Endothelial cell of umbilical vein (primary cell): ENCODE measurements around the gene LACTB.

Experiments used
- EZH2 ChIP-seq: IDR thresholded peaks from 2 replicates; pipeline ENCODE4 v1.6.1; 2012; ENCODE audit warnings: borderline replicate concordance, low read depth, mild to moderate bottlenecking, moderate library complexity, low read length, inconsistent platforms; ENCODE audit not compliant: severe bottlenecking
- FOS ChIP-seq: IDR thresholded peaks from 2 replicates; pipeline ENCODE4 v1.6.1; 2011; ENCODE audit warnings: mild to moderate bottlenecking, low read length, moderate library complexity, borderline replicate concordance; ENCODE audit not compliant: insufficient read depth
- GATA2 ChIP-seq: IDR thresholded peaks from 2 replicates; pipeline ENCODE4 v1.7.0; 2011; ENCODE audit warnings: low read depth, mild to moderate bottlenecking, moderate library complexity, mixed read lengths, low read length; ENCODE audit not compliant: insufficient read length, insufficient read depth
- POLR2A ChIP-seq: IDR thresholded peaks from 2 replicates; pipeline ENCODE4 v1.6.1; 2012; ENCODE audit warnings: low read depth, mild to moderate bottlenecking, control low read depth, low read length
- POLR2AphosphoS5 ChIP-seq: IDR thresholded peaks from 2 replicates; pipeline ENCODE4 v1.6.1; 2012; ENCODE audit warnings: low read depth, mild to moderate bottlenecking, control low read depth, low read length, moderate library complexity; ENCODE audit not compliant: insufficient read depth
- TF ChIP-seq, protein P1 (sequence below), 2 donors: IDR thresholded peaks; 1 replicate in 1 of 2; 2 replicates in 1 of 2; pipeline ENCODE4 v1.5.1; 2011; ENCODE audit warnings: low read length in 2 of 2, mild to moderate bottlenecking in 2 of 2, moderate library complexity in 2 of 2, control low read depth in 1 of 2, inconsistent platforms in 1 of 2, low read depth in 1 of 2; ENCODE audit not compliant: insufficient read depth in 1 of 2; ENCODE audit errors: extremely low read depth in 1 of 2
- TF ChIP-seq, protein P2 (sequence below): IDR thresholded peaks from 2 replicates; pipeline ENCODE4 v1.6.1; 2011; ENCODE audit not compliant: insufficient read depth, insufficient read length

DNA sequence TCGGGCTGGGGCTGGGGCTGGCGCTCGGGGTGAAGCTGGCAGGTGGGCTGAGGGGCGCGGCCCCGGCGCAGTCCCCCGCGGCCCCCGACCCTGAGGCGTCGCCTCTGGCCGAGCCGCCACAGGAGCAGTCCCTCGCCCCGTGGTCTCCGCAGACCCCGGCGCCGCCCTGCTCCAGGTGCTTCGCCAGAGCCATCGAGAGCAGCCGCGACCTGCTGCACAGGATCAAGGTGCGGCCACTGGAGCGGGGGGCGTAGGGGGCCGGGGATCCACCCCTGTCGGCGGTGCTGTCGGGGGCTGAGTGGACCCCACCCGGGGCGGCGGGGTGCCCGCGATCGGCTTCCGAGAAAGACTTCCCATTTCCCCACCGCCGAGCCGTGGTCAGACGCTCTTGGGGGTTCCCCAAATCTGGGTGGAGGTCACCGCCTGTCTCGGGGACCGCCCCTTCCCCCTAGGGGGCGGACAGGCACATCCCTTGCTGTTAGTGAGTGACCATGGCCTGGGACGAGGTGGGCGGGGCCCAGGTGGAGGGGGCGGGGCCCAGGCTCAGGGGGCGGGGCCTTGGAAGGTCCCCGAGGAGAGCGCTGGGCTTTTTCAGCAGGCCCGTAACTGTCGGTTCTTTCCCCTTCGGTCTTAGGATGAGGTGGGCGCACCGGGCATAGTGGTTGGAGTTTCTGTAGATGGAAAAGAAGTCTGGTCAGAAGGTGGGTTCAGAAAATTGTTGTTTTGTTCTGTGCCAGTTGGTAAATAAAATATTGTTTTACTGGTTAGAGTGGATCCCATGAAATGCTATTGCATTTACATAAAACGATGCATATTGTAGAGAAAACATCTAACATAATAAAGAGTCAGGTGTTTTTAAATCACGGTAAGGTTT is 578 bp downstream of the LACTB start:
- TF ChIP-seq EZH2 (no peak), POLR2AphosphoS5 (no peak), POLR2A (peak; percentile 24), GATA2 (no peak), FOS (no peak)
- TF ChIP-seq, protein P1, sequence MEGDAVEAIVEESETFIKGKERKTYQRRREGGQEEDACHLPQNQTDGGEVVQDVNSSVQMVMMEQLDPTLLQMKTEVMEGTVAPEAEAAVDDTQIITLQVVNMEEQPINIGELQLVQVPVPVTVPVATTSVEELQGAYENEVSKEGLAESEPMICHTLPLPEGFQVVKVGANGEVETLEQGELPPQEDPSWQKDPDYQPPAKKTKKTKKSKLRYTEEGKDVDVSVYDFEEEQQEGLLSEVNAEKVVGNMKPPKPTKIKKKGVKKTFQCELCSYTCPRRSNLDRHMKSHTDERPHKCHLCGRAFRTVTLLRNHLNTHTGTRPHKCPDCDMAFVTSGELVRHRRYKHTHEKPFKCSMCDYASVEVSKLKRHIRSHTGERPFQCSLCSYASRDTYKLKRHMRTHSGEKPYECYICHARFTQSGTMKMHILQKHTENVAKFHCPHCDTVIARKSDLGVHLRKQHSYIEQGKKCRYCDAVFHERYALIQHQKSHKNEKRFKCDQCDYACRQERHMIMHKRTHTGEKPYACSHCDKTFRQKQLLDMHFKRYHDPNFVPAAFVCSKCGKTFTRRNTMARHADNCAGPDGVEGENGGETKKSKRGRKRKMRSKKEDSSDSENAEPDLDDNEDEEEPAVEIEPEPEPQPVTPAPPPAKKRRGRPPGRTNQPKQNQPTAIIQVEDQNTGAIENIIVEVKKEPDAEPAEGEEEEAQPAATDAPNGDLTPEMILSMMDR (IDR thresholded peaks at IDR 0.05; ENCODE audit: extremely low read depth in 1 of 2, insufficient read depth in 1 of 2, low read depth in 1 of 2, low read length in 2 of 2), result no peak
- TF ChIP-seq, protein P2, sequence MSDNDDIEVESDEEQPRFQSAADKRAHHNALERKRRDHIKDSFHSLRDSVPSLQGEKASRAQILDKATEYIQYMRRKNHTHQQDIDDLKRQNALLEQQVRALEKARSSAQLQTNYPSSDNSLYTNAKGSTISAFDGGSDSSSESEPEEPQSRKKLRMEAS, result no peak
